ENCODE measurements around the gene RBM34.
"Not testable (repeated sequence)": the region's sequence is repeated elsewhere in the genome, so short reads cannot be mapped to it uniquely, and the experiment has no call there.

The RBM34 gene

GRCh38 chr1:235091319-235092044, 69.6 kb downstream of the RBM34 start:
- not testable (repeated sequence) for DNase-seq (ENCODE audit: low spot score)

GRCh38 chr1:235090406-235091069, 70.5 kb downstream of the RBM34 start:
- DNase-seq (ENCODE audit: low spot score) = no peak

GRCh38 chr1:235088907-235089306, 72.1 kb downstream of the RBM34 start:
- DNase-seq (ENCODE audit: low spot score) = no peak

GRCh38 chr1:235088430-235088829, 72.6 kb downstream of the RBM34 start:
- DNase-seq (ENCODE audit: low spot score) = no peak

- no peak for DNase-seq (ENCODE audit: low spot score)
Observed at GRCh38 chr1:235087906-235088305, 73.1 kb downstream of the RBM34 start.

GRCh38 chr1:235085411-235086117, 75.5 kb downstream of the RBM34 start:
- not testable (repeated sequence) for DNase-seq (ENCODE audit: low spot score)

Measured in AG08395 (cell line).